ENCODE results near the gene KLF3.
A peak's percentile ranks its signal among the peaks of the same experiment; 100 is the strongest.

KLF3 gene

DNA sequence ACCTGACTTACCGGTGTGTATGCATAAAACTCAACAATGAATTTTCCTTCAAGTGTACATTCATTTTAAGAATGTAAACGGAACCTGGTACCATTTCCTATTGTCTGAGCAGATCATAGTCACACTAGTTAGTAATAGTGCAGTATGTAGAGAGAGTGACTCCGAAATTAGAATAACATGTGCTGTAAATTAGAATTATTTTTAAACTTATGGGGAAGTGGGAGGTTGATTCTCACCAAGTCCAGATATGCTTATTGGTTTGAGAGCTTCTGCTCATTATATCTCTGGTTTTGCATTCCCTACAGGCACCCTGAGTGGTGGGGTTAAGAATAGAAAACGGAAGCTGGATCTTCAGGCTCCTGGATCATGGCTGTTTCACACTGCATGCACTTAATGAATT is 39.6 kb downstream of the KLF3 start:
- ATAC-seq = peak; percentile 25 to 41

- ATAC-seq = no peak
These were observed 40.7 kb downstream of the KLF3 start for GRCh38 chr4:38704622-38705154.

DNA sequence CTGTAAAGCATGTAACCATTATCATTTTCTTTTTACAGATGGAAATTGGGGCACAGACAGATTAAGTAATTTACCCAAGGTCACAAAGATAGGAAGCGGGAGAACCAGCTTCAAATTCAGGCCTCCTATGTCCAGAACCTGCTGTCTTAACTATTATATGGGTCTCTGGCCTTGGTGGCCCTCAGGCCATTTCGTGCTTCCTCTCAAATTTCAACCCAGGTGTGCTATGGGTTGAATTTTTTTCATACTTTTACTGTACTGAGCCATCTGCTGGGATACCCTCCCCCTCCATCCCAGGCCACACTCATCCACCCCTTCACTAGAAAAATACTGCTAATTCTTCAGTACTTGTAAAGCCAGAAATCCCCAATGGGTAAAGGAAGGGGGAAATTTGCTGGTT is 42.3 kb downstream of the KLF3 start:
- no peak for ATAC-seq

DNA sequence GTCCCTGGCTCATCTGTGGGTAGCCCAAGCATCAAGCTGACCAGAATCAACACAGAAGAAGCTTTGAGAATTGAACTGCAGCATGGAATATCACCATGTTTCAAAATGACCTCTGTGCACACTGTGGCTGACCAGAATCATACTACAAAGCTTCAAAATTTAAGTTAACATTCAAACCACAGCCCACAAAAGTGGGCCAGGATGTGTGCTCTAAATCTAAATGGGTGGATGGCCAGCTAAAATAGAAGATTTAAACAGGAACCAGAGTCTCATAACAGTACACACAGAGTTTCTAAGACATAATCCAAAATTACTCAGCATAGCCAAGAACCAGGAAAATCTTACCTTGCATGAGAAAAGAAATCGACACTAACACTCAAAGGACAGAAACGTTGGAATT is 46.1 kb downstream of the KLF3 start:
- ATAC-seq = no peak

- no peak for ATAC-seq
These were observed 47.1 kb downstream of the KLF3 start for GRCh38 chr4:38711066-38711465.

DNA sequence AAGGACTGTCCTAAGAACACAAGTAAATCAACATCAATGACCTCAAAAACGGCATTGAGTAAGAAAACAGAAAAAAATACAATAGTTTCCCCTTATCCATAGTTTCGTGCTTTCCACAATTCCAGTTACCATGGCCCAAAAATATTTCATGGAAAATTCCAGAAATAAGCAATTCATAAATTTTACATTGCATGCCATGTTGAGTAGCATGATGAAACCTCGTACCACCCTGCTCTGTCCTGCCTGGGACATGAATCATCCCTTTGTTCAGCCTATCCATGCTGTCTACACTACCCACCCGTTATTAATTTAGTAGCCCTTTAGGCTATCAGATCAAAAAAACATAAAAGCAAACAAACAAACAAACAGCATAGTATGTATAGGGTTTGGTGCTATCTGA is 51.1 kb downstream of the KLF3 start:
- ATAC-seq = no peak

GRCh38 chr4:38716256-38716655 is 52.3 kb downstream of the KLF3 start:
- no peak for ATAC-seq

DNA sequence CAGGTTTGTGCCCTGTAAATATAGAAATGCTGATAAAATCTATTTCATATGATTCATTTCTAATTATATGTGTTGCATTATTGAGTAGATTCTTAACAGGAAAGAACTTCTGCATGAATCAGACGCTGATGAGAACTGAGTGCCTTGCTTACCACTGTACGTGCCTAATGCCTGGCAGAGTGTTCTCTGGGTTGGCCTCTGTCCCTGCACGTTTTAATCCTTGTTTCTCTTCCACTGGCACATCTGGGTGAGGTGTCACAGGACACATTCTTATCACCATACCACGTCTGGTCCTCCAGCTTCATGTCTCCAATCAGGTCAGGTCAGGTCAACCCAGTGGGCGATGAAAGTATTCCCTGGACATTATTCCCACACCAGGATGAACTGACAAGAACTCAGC is 53.6 kb downstream of the KLF3 start:
- peak; percentile 64 to 86 for ATAC-seq

- no peak for ATAC-seq
These were observed 59.1 kb downstream of the KLF3 start for GRCh38 chr4:38723114-38723513.

- ATAC-seq = no peak
These were observed 59.9 kb downstream of the KLF3 start for GRCh38 chr4:38723726-38724474.

DNA sequence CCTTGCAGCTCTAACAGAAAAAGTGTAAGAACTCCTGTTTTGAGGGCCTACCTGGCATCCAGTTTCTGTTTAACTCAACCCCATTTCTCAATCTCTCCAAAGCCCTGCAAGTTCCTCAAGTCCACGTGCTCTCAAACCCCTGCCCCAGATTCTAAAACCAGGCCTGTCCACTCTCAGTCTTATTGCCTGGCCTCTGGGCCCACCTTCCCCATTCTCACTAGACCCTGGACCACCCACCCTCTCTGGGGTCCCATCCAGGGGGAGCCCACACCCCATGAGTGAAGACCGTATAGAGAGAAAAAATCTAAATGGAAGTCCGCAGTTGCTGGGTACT is 60.4 kb downstream of the KLF3 start:
- no peak for ATAC-seq

GRCh38 chr4:38728631-38729141 is 64.7 kb downstream of the KLF3 start:
- no peak for ATAC-seq

- no peak for ATAC-seq
These were observed 66.5 kb downstream of the KLF3 start for GRCh38 chr4:38730493-38730829.

DNA sequence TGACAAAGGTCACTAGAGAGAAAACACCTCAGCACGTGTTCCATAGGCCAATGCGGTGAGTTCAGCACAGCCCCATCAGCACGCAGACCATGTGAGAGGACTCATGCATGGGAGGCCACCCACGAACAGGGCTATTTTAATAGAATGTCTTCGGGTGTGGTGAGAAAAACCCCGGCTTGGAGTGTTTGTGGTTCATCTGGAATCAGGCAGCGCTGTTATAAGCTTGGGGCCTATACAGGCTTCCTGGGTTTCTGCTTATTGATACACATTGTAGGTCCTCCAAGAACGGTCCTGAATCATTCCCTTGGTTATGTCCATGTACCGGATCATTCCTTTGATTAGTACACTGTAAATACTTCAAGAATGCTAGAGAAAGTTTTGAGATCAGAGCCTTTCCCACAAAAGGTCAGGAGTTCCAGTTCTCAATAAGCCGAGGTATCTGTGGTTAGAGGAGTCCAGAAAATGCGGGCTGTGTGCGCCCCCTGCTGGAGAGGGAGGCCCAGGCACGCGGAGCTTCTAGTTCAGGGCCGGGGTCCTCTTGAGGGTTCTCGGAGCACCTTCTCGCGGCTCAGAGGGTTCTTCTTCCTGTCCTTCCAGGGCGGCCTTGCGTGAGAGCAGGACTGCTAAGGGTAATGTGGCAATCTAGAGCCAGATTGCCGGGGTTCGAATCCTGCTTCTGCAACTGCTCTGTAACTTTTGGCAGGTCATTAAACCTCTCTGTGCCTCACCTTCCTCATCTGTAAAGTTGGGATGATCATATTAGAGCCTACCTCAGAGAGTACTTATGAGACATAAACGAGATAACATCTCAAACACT is 67.0 kb downstream of the KLF3 start:
- ATAC-seq = peak; percentile 81 to 83

- no peak for ATAC-seq
These were observed 69.7 kb downstream of the KLF3 start for GRCh38 chr4:38733663-38734062.

GRCh38 chr4:38734446-38734845 is 70.4 kb downstream of the KLF3 start:
- no peak for ATAC-seq

DNA sequence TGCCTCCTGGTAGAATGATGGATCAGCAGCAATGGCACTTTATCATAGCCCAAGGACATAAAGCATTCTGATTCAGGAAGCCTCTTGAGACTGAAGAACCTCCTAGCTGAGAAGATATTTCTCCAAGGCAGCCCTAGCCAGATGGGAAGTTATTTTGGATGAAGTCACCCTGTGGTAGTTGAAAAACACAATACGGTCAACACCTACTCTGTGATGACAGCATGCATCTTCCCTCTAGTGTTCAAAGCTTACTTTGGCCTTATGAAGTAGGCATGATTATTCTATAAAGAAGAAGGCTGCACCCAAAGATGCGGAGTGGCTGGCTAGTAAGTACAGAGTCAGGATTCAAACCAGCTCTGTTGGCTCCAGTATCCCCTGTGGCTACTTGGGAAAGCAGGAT is 70.9 kb downstream of the KLF3 start:
- ATAC-seq = no peak

DNA sequence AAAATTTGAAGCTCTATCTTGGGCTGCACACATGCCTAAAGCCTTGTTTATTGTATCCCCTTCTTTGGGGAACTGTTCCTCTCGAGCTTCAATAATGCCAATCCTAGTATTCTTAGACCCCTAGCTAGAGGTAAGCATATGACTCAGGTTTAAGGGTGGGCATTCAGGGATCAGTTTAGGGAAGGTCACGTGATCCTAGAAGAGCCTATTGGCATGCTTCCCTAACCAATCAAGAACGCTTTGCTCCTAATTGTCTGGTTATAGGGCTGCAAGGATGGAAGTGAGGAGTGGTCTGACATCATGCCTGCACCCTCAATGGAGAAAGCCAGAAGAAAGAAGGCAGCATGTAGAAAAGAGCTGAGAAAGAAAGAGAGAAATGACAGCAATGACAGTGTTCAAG is 71.9 kb downstream of the KLF3 start:
- ATAC-seq = no peak

- ATAC-seq = no peak
These were observed 75.2 kb downstream of the KLF3 start for GRCh38 chr4:38738940-38739803.

GRCh38 chr4:38740303-38740702 is 76.3 kb downstream of the KLF3 start:
- no peak for ATAC-seq

DNA sequence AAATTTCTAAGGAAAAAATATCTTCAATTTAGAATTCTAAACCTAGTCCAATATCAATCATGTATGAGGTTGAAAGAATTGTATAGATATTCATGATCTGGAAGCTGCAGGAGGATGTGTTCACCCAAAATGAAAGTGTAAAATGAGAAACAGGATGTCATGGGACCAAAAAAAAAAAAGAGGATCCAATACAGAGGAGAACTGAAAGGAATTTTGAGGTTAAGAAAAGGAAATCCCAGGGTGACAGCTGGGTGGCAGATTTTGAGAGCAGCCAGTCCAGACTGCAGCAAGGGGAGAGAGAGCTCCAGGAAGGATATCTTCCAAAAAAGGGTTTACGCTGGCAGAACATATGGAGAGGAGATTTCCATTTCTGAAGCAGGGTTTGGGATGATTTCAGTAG is 79.9 kb downstream of the KLF3 start:
- no peak for ATAC-seq

DNA sequence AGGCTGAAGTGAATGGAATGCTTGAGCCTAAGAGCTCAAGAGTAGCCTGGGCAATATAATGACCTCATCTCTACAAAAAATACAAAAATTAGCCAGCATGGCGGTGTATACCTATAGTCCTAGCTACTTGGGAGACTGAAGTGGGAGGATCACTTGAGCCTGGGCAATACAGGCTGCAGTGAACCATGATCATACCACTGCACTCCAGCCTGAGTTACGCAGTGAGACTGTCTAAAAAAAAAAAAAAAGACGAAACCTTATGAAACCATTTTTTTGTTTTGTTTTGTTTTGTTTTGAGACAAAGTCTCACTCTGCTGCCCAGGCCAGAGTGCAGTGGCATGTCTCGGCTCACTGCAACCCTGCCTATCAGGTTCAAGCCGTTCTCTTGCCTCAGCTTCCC is 81.9 kb downstream of the KLF3 start:
- no peak for ATAC-seq

DNA sequence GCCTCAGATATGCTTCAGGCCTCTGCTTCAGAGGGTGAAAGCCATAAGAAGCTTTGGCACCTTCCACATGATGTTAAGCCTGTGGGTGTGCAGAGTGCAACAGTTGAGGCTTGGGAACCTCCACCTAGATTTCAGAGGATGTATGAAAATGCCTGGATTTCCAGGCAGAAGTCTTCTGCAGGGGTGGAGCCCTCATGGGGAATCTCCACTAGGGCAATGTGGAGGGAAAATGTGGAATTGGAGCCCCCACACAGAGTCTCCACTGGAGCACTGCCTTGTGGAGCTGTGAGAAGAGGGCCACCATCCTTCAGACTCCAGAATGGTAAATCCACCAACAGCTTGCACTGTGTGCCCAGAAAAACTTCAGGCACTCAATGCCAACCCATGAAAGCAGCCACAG is 83.6 kb downstream of the KLF3 start:
- ATAC-seq = no peak
